K562 (cell line): ENCODE results near the gene MAP3K12. TPM values are rescaled to one million over a fixed set of nuclear protein-coding genes. Genes with fewer than 3 reads are reported as not detected.

Source experiments
- ATAC-seq: fragments of 200-7000 bp; cut with Tn5 transposase; 3 replicates; pipeline ENCODE4 v1.9.1; 2020; ENCODE audit warnings: moderate library complexity
- BruUV-seq: library from RNA; stranded (reverse); fragments of 400-500 nt; replicated peaks from 2 replicates; lab custom pipeline; 2021; lab: Mats Ljungman, UMichigan
- CTCF ChIA-PET: fragments of 300-600 bp; formaldehyde crosslinking; extraction: SDS; loops from one replicate; lab custom pipeline; 2021; ENCODE audit warnings: low intra/inter-chr PET ratio; lab: Yijun Ruan, JAX
- POLR2A ChIA-PET: fragments of 300-600, 350-650 bp; sonication (Branson Sonifier 250); formaldehyde crosslinking; extraction: SDS; loops from one replicate; lab custom pipeline; 2021; ENCODE audit warnings: antibody characterized with exemption, inconsistent platforms; lab: Yijun Ruan, JAX
- DNase-seq, 4 experiments: peaks; one replicate each; pipeline versions ENCODE4 v3.0.0 to v3.0.0-alpha.2; 2011 to 2018; ENCODE audit warnings: low spot score in 3 of 4, mixed read lengths in 3 of 4; ENCODE audit errors: extremely low read depth in 1 of 4
- FAIRE-seq: peaks from 2 replicates; lab custom pipeline; 2011; peaks lifted over from hg19 to GRCh38; lab: Jason Lieb, UNC
- H2AFZ ChIP-seq: 2 replicates; pipeline ENCODE4 v1.6.0; 2011; ENCODE audit warnings: low read depth, low read length, control low read depth, inconsistent platforms
- H3K27ac ChIP-seq: fragments of 200-600 bp; 3 replicates; pipeline ENCODE4 v1.8.0; 2011; ENCODE audit warnings: low read depth, mild to moderate bottlenecking, control low read depth, inconsistent platforms, low read length, moderate library complexity, mixed read lengths; ENCODE audit errors: extremely low read depth
- H3K27me3 ChIP-seq, 2 experiments: fragments of 300-600 bp in 1 of 2; 2 replicates in 1 of 2; 3 replicates in 1 of 2; pipeline versions ENCODE4 v1.6.0 to v1.8.0; 2011; ENCODE audit warnings: inconsistent platforms in 2 of 2, low read length in 2 of 2, mild to moderate bottlenecking in 1 of 2, mixed read lengths in 1 of 2, moderate library complexity in 1 of 2; ENCODE audit not compliant: control insufficient read depth in 2 of 2, insufficient read depth in 2 of 2
- H3K36me3 ChIP-seq: fragments of 300-600 bp; 3 replicates; pipeline ENCODE4 v1.8.0; 2011; ENCODE audit warnings: mild to moderate bottlenecking, low read length, inconsistent platforms; ENCODE audit not compliant: control insufficient read depth, insufficient read depth
- H3K4me1 ChIP-seq, 2 experiments: fragments of 200-600 bp in 1 of 2; replicated peaks in 1 of 2; 2 replicates in 1 of 2; 3 replicates in 1 of 2; pipeline versions ENCODE4 v1.5.1 to v1.8.0; 2011; ENCODE audit warnings: inconsistent platforms in 2 of 2, low read length in 2 of 2, mild to moderate bottlenecking in 1 of 2, mixed read lengths in 1 of 2, moderate library complexity in 1 of 2; ENCODE audit not compliant: control insufficient read depth in 2 of 2, insufficient read depth in 2 of 2
- H3K4me2 ChIP-seq: 2 replicates; pipeline ENCODE4 v1.6.1; 2011; ENCODE audit warnings: low read length, control low read depth, inconsistent platforms, mixed read lengths; ENCODE audit not compliant: insufficient read depth
- H3K4me3 ChIP-seq: fragments of 200-600 bp; sonication (generic), shearing (Covaris generic); 2 replicates; pipeline ENCODE4 v1.5.1; 2016; ENCODE audit warnings: control low read depth, inconsistent platforms
- H3K79me2 ChIP-seq: fragments of 200-600 bp; 3 replicates; pipeline ENCODE4 v1.8.0; 2011; ENCODE audit warnings: low read length, inconsistent platforms; ENCODE audit not compliant: control insufficient read depth, insufficient read depth
- H3K9ac ChIP-seq, 2 experiments: 2 replicates each; pipeline versions ENCODE4 v1.6.0 to v1.6.1; 2011; ENCODE audit warnings: low read depth in 2 of 2, low read length in 2 of 2, control low read depth in 1 of 2, inconsistent platforms in 1 of 2, mild to moderate bottlenecking in 1 of 2, mixed read lengths in 1 of 2; ENCODE audit not compliant: insufficient read depth in 1 of 2
- H3K9me1 ChIP-seq: one replicate; pipeline ENCODE4 v1.6.0; 2011; ENCODE audit warnings: inconsistent platforms, mild to moderate bottlenecking, low read length, moderate library complexity; ENCODE audit not compliant: control insufficient read depth, insufficient read depth
- H3K9me3 ChIP-seq: replicated peaks from 2 replicates; pipeline ENCODE4 v1.5.1; 2011; ENCODE audit warnings: low read depth, low read length, inconsistent platforms; ENCODE audit not compliant: control insufficient read depth, insufficient read depth
- H4K20me1 ChIP-seq: replicated peaks from 2 replicates; pipeline ENCODE4 v1.6.1; 2011; ENCODE audit warnings: low read length, inconsistent platforms, mixed read lengths; ENCODE audit not compliant: control insufficient read depth, insufficient read depth
- CTCF ChIP-seq, 3 experiments: IDR thresholded peaks in 2 of 3; conservative IDR thresholded peaks in 1 of 3; 2 replicates each; pipeline ENCODE4 v1.5.1; 2011 to 2012; ENCODE audit warnings: low read length in 3 of 3, mild to moderate bottlenecking in 3 of 3, control low read depth in 2 of 3, improper control_type of control experiment in 1 of 3, inconsistent platforms in 1 of 3, low read depth in 1 of 3, mixed read lengths in 1 of 3, moderate library complexity in 1 of 3; ENCODE audit not compliant: insufficient read depth in 2 of 3
- E2F6 ChIP-seq, 2 experiments: IDR thresholded peaks; 2 replicates each; pipeline ENCODE4 v1.6.1; 2011; ENCODE audit warnings: borderline replicate concordance in 1 of 2, control low read depth in 1 of 2, low read depth in 1 of 2, low read length in 1 of 2, mild to moderate bottlenecking in 1 of 2, mixed read lengths in 1 of 2, moderate library complexity in 1 of 2; ENCODE audit not compliant: insufficient read depth in 1 of 2, insufficient read length in 1 of 2, poor library complexity in 1 of 2, severe bottlenecking in 1 of 2; ENCODE audit errors: extremely low read depth in 1 of 2
- EZH2 ChIP-seq: IDR thresholded peaks from 2 replicates; pipeline ENCODE4 v1.6.1; 2012; ENCODE audit warnings: low read depth, mild to moderate bottlenecking, inconsistent platforms, low read length, borderline replicate concordance
- FOXA1 ChIP-seq: fragments of 450-650 bp; IDR thresholded peaks from 2 replicates; pipeline ENCODE4 v1.6.1; 2016; ENCODE audit warnings: mild to moderate bottlenecking, borderline replicate concordance
- LARP7 ChIP-seq: fragments of 450-650 bp; IDR thresholded peaks from 2 replicates; pipeline ENCODE4 v1.6.1; 2016
- POLR2A ChIP-seq: fragments of 450-650 bp; conservative IDR thresholded peaks from 2 replicates; pipeline ENCODE4 v1.6.1; 2016
- POLR2AphosphoS5 ChIP-seq: IDR thresholded peaks from 2 replicates; pipeline ENCODE4 v1.6.1; 2011; ENCODE audit warnings: mild to moderate bottlenecking, low read depth, low read length, moderate library complexity; ENCODE audit not compliant: control insufficient read depth, insufficient read depth
- POLR2B ChIP-seq: fragments of 450-650 bp; IDR thresholded peaks from 2 replicates; pipeline ENCODE4 v1.6.1; 2018; ENCODE audit warnings: low read depth; ENCODE audit not compliant: partially characterized antibody
- TSC22D4 ChIP-seq: fragments of 450-650 bp; IDR thresholded peaks from 2 replicates; pipeline ENCODE4 v1.6.1; 2016; ENCODE audit warnings: missing genetic modification characterization, missing biosample characterization, control low read depth
- WGBS: fragments of 100-300 bp; shearing (Covaris generic); methylation state at CpG from one replicate; pipeline ENCODE4 v1.1.6; 2016; ENCODE audit warnings: low coverage, mixed read lengths; ENCODE audit not compliant: insufficient coverage; ENCODE audit errors: missing lambda C conversion rate; 5-methylcytosine and 5-hydroxymethylcytosine counted together
- in situ Hi-C: fragments of 300-500 bp; cut with MboI; formaldehyde crosslinking; loops from 4 replicates; pipeline ENCODE4 v1.15.0; 2018; ENCODE audit warnings: inconsistent platforms, mixed read lengths
- intact Hi-C: fragments of 100-400 bp; cut with micrococcal nuclease; formaldehyde crosslinking; loops from 2 replicates; pipeline ENCODE4 v1.14.2; 2022
- polyA plus RNA-seq, 8 experiments: library from polyadenylated mRNA; depleted of rRNA in 4 of 8; stranded (reverse) in 5 of 8; unstranded in 3 of 8; fragments of >200 nt; fragmentation: Nextera tagmentation in 2 of 8; fragmentation: Illumina TruSeq in 1 of 8; extraction: Ambion mirVana in 2 of 8; extraction: Trizol in 1 of 8; gene quantifications; 2 replicates each; pipeline versions ENCODE4 v1.2.1 to v1.2.3, GENCODE V29; 2011 to 2014; ENCODE audit warnings: inconsistent platforms in 1 of 8, missing spikeins in 1 of 8
- total RNA-seq, 7 experiments: library from RNA; depleted of rRNA in 6 of 7; stranded (reverse); fragments of >200 nt in 6 of 7; fragmentation: Illumina TruSeq in 2 of 7; extraction: Trizol in 2 of 7; gene quantifications; 2 replicates each; pipeline versions ENCODE4 v1.2.1 to v1.2.3, GENCODE V29; 2011 to 2021; ENCODE audit warnings: low replicate concordance in 1 of 7

MAP3K12 gene
- total and polyA plus RNA-seq, 9 of the 15 experiments (the other 6 are each of a cell fraction or from before 2014, with no cell fraction given), result 0.10 to 2.4 (median 1.6) TPM

GRCh38 chr12:53476769-53477209 is 22.5 kb downstream of the MAP3K12 start:
- H3K36me3 ChIP-seq, result peaks cover 98% of the 10 kb centered on the region
- H3K27ac ChIP-seq, result no peak overlapping the region
- ATAC-seq (peak; percentile 60), FAIRE-seq (no peak)
- ChIA-PET CTCF (interaction anchor here (0.6 to 1.6 kb wide), 4 partner anchors 124 to 153 kb away, joined by 3 to 9 read pairs (median 4); no protein-coding TSS in a partner anchor), POLR2A (interaction anchor here (0.6 to 8.8 kb wide), 6 partner anchors 13 to 156 kb away, joined by 3 to 87 read pairs (median 4); partner anchors contain the start of gene TARBP2)
- no peak overlapping the region for H2AFZ ChIP-seq
- H3K4me3 ChIP-seq, result no peak overlapping the region
- no TSS peak for BruUV-seq
- H3K9me1 ChIP-seq, result no peaks in the 10 kb centered on the region
- H3K9ac ChIP-seq, result no peak overlapping the region
- intact Hi-C loops, result no loop called here
- H3K4me2 ChIP-seq, result no peak overlapping the region
- H3K79me2 ChIP-seq, result peaks cover 57% of the 10 kb centered on the region
- TF ChIP-seq TSC22D4 (tag), result no peak
- TF ChIP-seq CTCF (IDR thresholded peaks at IDR 0.05 in 2 of 3, conservative IDR thresholded peaks at IDR 0.05 in 1 of 3; ENCODE audit: insufficient read depth in 2 of 3, low read depth in 1 of 3, low read length in 3 of 3), result peak; percentile 30 to 52 (median 35); a peak in 3 of 6 replicates
- TF ChIP-seq EZH2, result no peak
- peak; percentile 24 for TF ChIP-seq POLR2B
- TF ChIP-seq E2F6 (IDR thresholded peaks at IDR 0.05; ENCODE audit: borderline replicate concordance in 1 of 2, extremely low read depth in 1 of 2, insufficient read depth in 1 of 2, insufficient read length in 1 of 2, low read depth in 1 of 2, low read length in 1 of 2, poor library complexity in 1 of 2, severe bottlenecking in 1 of 2), result no peak
- TF ChIP-seq LARP7, result no peak
- TF ChIP-seq POLR2AphosphoS5, result peak; percentile 43
- TF ChIP-seq POLR2A, result peak; percentile 41; the same call in 1 of the 2 replicates
- TF ChIP-seq FOXA1, result no peak
- TF ChIP-seq, all 486 proteins: peak for 4
- Histone ChIP-seq H3K27me3 (no peaks in the 10 kb centered on the region), H3K4me1 (peaks cover 0 to 5% of the 10 kb centered on the region in 2 experiments; a peak in 3 of 5 replicates), H3K9me3 (no peaks in the 10 kb centered on the region), H4K20me1 (peaks cover 37% of the 10 kb centered on the region)
- 77% methylated on average over 2 of the region's 2 CpGs for WGBS
- peak in 3 of 4 experiments; percentile 26 to 52 (median 43) for DNase-seq
- in situ Hi-C loops, result no loop called here
